Osteocyte (in vitro differentiated cells): ENCODE measurements around the gene TMEM86A. TPM values are rescaled to one million over a fixed set of nuclear protein-coding genes. Genes with fewer than 3 reads are reported as not detected.

Experiments
- DNase-seq: peaks from one replicate; pipeline ENCODE4 v3.0.0; 2021; ENCODE audit warnings: mixed read lengths; ENCODE audit not compliant: unreplicated experiment; ENCODE audit errors: extremely low spot score
- H3K27ac Mint-ChIP-seq: one replicate; pipeline ENCODE4 v1.8.0; 2021; ENCODE audit warnings: mild to moderate bottlenecking, mixed read lengths; ENCODE audit not compliant: unreplicated experiment
- H3K27me3 Mint-ChIP-seq: one replicate; pipeline ENCODE4 v1.8.0; 2021; ENCODE audit warnings: mixed read lengths; ENCODE audit not compliant: unreplicated experiment
- H3K36me3 Mint-ChIP-seq: one replicate; pipeline ENCODE4 v1.8.0; 2021; ENCODE audit warnings: mixed read lengths; ENCODE audit not compliant: unreplicated experiment
- H3K4me1 Mint-ChIP-seq: one replicate; pipeline ENCODE4 v1.8.0; 2021; ENCODE audit warnings: mixed read lengths; ENCODE audit not compliant: unreplicated experiment
- H3K4me3 Mint-ChIP-seq: one replicate; pipeline ENCODE4 v1.8.0; 2021; ENCODE audit warnings: mild to moderate bottlenecking, moderate library complexity, mixed read lengths; ENCODE audit not compliant: unreplicated experiment
- H3K9me3 Mint-ChIP-seq: one replicate; pipeline ENCODE4 v1.8.0; 2021; ENCODE audit warnings: mixed read lengths; ENCODE audit not compliant: unreplicated experiment
- CTCF ChIP-seq: fragments of 200-600 bp; sonication (generic); IDR thresholded peaks from 2 replicates; pipeline ENCODE4 v1.5.0; 2021; ENCODE audit warnings: antibody characterized with exemption, mild to moderate bottlenecking, moderate library complexity
- total RNA-seq: library from RNA; stranded (reverse); gene quantifications from 2 replicates; pipeline ENCODE4 v1.2.1, GENCODE V29; 2021

Gene TMEM86A
- total RNA-seq, 1 donor from 2014 or later = 7.6 TPM

DNA sequence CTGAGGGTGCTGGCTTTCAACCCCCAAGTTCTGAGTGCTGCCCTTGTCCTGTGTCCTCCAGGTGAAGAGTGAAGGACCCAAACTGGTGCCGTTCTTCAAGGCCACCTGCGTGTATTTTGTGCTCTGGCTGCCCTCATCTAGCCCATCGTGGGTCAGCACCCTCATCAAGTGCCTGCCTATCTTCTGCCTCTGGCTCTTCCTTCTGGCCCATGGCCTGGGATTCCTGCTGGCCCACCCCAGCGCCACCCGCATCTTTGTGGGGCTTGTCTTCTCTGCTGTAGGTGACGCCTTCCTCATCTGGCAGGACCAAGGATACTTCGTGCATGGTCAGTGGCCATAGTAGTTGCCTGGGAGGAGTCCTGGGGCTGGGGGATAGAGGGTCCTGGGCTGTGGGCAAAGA is 2.3 kb downstream of the TMEM86A start:
- Mint-ChIP-seq H3K27me3 (peaks cover 9% of the 10 kb centered on the region), H3K4me1 (peaks cover 16% of the 10 kb centered on the region), H3K9me3 (no peaks in the 10 kb centered on the region), H3K36me3 (no peaks in the 10 kb centered on the region), H3K4me3 (no peak overlapping the region), H3K27ac (no peak overlapping the region)
- DNase-seq = no peak
- TF ChIP-seq CTCF = no peak

DNA sequence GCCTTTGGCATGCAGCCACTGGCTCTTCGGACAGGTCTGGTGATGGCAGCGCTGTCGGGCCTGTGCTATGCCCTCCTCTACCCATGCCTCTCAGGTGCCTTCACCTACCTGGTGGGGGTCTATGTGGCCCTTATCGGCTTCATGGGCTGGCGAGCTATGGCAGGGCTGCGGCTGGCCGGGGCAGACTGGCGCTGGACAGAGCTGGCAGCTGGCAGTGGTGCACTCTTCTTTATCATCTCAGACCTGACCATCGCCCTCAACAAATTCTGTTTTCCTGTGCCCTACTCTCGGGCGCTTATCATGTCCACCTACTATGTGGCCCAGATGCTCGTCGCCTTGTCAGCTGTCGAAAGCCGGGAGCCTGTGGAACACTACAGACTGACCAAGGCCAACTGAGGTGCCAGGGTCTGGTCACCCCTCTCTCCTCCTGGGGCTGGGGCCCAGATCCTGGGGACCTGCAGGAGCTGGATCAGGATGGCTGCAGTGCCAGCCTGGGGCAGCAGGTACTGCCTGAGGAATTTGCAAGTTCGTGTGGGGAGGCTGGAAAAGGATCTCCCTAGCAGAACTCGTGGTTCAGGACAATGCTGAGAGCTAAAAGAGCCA is 3.1 kb downstream of the TMEM86A start:
- no peak for TF ChIP-seq CTCF
- Mint-ChIP-seq H3K27ac (no peak overlapping the region), H3K4me3 (no peak overlapping the region), H3K27me3 (peaks cover 9% of the 10 kb centered on the region), H3K36me3 (no peaks in the 10 kb centered on the region), H3K9me3 (no peaks in the 10 kb centered on the region), H3K4me1 (peaks cover 16% of the 10 kb centered on the region)
- no peak for DNase-seq

GRCh38 chr11:18703001-18703763 is 4.6 kb downstream of the TMEM86A start:
- no peak for TF ChIP-seq CTCF
- H3K4me3 Mint-ChIP-seq = no peak overlapping the region
- no peaks in the 10 kb centered on the region for H3K36me3 Mint-ChIP-seq
- DNase-seq = no peak
- H3K27me3 Mint-ChIP-seq = peaks cover 14% of the 10 kb centered on the region
- no peak overlapping the region for H3K27ac Mint-ChIP-seq
- peaks cover 14% of the 10 kb centered on the region for H3K4me1 Mint-ChIP-seq
- no peaks in the 10 kb centered on the region for H3K9me3 Mint-ChIP-seq

- Mint-ChIP-seq H3K4me1 (peaks cover 13% of the 10 kb centered on the region), H3K27ac (no peak overlapping the region), H3K9me3 (no peaks in the 10 kb centered on the region), H3K27me3 (peaks cover 23% of the 10 kb centered on the region), H3K4me3 (no peak overlapping the region), H3K36me3 (no peaks in the 10 kb centered on the region)
- no peak for TF ChIP-seq CTCF
- DNase-seq = no peak
Observed at GRCh38 chr11:18704045-18704645, 5.6 kb downstream of the TMEM86A start.

- no peak for TF ChIP-seq CTCF
- H3K4me1 Mint-ChIP-seq = peaks cover 7% of the 10 kb centered on the region
- no peak overlapping the region for H3K27ac Mint-ChIP-seq
- DNase-seq = no peak
- H3K4me3 Mint-ChIP-seq = no peak overlapping the region
- peaks cover 26% of the 10 kb centered on the region for H3K27me3 Mint-ChIP-seq
- no peaks in the 10 kb centered on the region for H3K36me3 Mint-ChIP-seq
- H3K9me3 Mint-ChIP-seq = no peaks in the 10 kb centered on the region
Observed at GRCh38 chr11:18704698-18705097, 6.1 kb downstream of the TMEM86A start.
